Renal cortical epithelial cell (primary cell): ENCODE results near the gene NBDY. TPM values are rescaled to one million over a fixed set of nuclear protein-coding genes. Genes with fewer than 3 reads are reported as not detected.
"Not testable (repeated sequence)": the region's sequence is repeated elsewhere in the genome, so short reads cannot be mapped to it uniquely, and the experiment has no call there.

Experiments
- DNase-seq: peaks from one replicate; pipeline ENCODE4 v3.0.0-alpha.2; 2011; ENCODE audit warnings: low read depth
- total RNA-seq: library from RNA; depleted of rRNA; stranded (reverse); fragments of >200 nt; gene quantifications from 2 replicates; pipeline ENCODE4 v1.2.3, GENCODE V29; 2014

Gene NBDY, protein sequence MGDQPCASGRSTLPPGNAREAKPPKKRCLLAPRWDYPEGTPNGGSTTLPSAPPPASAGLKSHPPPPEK
- total RNA-seq = 3.8 and 6.8 TPM in 2 replicates

DNA sequence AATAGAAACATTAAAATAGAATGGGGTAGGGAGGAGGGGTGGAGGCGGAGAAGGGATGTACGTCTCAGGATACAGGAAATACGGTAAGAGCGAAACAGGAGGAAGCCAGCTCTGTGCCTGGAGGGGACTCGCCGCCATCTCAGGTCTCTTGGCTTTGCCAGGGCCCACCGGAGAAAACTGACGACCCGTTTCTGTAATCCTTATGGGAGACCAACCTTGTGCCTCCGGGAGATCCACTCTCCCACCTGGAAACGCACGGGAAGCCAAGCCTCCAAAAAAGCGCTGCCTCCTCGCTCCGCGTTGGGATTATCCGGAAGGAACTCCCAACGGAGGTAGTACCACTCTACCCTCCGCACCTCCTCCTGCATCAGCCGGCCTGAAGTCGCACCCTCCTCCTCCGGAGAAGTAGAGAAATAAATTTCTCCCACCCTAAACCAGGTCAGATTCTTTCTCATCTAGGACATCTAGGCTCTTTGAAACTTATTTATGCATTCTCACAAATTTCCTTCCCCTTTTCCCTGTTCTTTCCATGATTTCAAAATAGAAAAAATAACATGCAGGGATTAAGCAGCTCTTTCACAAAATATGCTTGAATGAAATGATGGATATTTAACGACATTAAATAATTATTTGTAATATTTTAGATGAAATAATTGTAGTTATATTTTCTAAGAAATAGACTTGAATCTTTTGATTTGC is at the start of gene NBDY:
NBDY (plus strand) TSS at position 92 of the 699 bp plus-strand sequence; CDS start at position 203, 111 bp downstream.
- DNase-seq = peak; percentile 45

DNA sequence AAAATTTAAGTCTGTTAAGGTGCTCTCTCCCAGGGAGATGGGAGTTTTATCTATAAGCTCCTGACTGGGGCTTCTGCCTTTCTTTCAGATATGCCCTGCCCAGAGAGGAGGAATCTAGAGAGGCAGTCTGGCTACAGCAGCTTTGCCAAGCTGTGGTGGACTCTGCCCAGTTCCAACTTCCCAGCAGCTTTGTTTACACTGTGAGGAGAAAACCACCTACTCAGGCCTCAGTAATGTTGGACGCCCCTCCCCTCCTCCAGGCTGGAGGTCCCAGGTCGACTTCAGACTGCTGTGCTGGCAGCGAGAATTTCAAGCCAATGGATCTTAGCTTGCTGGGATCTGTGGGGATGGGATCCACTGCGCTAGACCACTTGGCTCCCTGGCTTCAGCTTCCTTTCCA is 24.5 kb upstream of the NBDY start:
- not testable (repeated sequence) for DNase-seq

GRCh38 chrX:56726605-56727004 is 2.4 kb upstream of the NBDY start:
- DNase-seq = peak; percentile 56

DNA sequence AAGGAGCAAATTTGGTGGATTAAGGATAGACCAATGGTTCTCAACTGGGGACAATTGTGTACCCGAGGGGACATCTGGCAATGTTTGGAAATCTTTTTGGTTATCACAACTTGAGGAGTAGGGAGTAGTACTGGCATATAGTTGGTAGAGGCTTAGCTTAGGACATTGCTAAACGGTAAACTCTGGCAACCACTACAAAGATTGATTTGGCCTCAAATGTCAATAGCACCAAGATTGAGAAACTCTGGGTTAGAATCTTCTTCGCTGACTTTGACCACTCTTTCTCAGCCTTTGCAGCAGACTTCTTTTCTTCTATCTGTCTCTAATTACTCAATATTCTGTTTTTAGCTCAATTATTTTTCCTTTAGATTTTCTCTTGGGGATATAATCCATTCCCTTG is 1.5 kb upstream of the NBDY start:
- DNase-seq = no peak

GRCh38 chrX:56728321-56728720 is 722 bp upstream of the NBDY start:
- DNase-seq = no peak

- DNase-seq = no peak
Observed at GRCh38 chrX:56728752-56729151, 291 bp upstream of the NBDY start.

DNA sequence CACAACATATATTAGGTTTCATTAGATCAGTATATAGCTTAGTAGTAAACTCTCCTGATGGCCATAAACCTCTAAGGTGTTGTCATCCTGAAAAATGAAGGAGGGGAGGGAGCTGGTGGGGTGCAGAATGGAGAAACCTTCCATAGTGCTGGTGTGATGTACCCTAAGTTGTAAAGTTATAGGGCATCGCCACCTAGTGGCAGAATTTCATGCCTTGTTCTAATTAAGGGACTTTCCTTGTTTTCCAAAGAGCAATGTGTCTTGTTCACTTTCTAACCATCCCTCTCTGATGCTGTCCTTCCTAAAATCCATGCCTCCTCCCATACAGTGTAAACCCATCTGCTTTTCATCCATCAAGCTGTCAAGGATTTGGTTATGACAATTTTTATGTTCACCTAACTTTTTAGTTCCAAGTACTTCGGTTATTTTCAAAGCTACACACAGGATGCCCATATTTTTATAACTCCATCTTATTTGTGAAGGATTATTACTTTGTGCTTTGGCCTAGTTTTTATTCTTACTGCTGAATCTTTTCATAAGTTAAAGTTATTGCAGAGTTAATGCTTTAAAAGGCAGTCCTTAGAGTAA is 4.5 kb downstream of the NBDY start:
- peak; percentile 41 for DNase-seq

DNA sequence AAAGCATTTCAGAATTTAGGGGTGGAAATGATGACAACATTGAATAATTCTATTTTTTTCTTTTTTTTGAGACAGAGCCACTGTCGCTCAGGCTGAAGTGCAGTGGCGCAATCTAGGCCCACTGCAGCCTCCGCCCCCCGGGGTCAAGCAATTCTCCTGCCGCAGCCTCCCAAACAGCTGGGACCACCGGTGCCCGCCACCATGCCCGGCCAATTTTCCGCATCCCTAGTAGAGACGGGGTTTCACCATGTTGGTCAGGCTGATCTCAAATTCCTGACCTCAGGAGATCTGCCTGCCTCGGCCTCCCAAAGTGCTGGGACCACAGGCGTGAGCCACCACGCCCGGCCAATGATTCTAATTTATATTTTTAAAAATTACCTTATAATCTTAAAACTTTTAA is 7.2 kb downstream of the NBDY start:
- no peak for DNase-seq

DNA sequence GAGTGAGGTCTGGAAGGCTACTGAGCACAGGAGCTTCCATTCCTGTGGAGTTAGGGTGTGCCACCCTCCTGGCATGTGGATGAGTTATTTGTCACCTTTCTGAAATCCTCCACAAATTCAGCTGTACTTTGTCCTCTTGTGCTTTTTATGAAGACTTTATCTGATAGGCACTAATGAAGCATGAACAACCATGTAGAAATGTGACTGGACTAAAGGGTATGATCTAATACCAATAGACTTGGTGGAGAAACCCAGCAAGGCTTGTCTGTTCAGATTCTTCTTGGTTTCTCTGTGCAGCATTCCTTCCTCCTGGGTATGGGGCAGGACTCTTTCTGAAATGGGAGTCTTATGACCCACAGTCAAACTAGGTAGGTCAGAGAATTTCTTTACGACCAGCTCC is 9.6 kb downstream of the NBDY start:
- peak; percentile 59 for DNase-seq

GRCh38 chrX:56744996-56745395 is 16.0 kb downstream of the NBDY start:
- peak; percentile 81 for DNase-seq

DNA sequence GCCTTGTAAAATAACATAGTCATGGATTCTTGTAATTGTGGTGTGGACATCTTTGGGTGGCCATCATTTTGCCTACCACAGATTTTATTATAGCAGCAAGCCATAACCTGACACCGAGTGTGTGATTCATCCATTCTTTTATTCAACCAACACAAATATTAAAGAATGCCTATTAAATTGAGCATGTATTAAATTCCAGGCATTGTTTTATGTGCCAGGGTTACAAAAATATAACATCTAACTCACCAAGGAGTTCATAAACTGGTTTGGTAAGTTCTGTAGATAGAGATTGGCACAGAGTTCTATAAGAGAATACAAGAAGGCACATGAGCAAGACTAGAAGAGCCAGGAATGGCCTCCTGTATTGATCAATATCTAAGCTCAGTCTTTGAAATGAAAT is 18.0 kb downstream of the NBDY start:
- DNase-seq = no peak

DNA sequence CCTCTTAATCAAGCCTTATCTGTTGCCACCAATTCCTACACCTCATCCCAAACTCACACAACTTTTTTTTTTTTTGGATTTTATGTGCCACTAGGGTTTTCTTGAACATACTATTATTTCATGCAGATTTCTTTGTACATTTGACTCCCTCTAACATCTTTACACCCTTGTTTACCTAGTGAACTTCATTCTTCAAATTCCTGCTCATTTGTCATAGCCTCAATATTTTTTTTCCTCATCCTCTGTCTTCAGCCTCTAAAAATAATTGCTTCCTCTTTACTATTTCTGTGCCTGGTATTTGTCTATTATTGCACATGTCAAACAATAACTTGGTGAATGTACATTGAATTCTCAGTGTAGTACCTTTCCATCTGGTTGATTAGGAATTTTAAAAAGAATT is 22.0 kb downstream of the NBDY start:
- DNase-seq = peak; percentile 21

- no peak for DNase-seq
Observed at GRCh38 chrX:56757327-56757726, 28.3 kb downstream of the NBDY start.

DNA sequence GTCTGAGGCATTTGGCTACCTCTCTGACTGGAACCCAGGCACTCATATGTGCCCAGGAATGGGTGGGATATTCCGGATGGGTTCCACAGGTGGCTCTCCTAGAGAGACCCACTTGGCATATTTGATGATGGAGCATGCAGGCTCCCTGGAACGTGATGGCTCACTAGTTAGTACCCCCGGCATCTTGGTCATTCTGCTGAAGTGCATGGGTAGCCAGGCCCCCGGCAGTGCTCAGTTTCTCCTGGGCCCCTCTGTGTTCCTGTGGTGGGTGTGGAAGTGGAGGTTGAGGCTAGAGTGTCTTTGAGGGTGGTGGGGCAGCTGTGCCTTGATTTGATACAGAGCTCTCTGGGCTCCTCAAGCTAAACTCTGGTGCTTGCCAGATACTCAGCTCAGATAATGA is 29.4 kb downstream of the NBDY start:
- DNase-seq = no peak

GRCh38 chrX:56759736-56760409 is 30.8 kb downstream of the NBDY start:
- no peak for DNase-seq

DNA sequence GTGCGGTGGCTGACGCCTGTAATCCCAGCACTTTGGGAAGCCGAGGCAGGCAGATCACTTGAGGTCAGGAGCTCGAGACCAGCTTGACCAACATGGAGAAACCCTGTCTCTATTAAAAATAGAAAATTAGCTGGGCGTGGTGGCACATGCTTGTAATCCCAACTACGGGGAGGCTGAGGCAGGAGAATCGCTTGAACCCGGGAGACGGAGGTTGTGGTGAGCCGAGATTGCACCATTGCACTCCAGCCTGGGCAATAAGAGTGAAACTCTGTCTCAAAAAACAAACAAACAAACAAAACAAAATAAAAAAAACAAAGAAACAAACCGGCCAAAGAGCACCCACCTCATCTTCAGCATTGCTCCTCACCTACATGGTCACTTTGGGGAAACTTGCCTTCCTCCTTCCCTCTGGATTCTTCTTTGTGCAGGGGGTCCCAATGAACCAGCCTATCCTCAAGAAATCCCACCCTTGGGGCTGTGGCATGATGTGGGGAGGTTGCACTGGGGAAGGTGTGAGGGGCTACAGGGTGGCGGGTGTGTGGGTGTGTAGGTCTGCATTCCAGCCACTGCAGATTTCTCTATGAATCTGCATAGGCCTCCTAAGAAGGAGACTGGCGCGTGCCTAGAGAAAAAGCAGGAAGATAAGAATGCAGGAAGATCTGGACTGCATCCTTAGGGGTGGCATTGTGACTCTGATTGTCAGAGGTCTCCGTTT is 31.5 kb downstream of the NBDY start:
- DNase-seq = not testable (repeated sequence)

- no peak for DNase-seq
Observed at GRCh38 chrX:56761167-56761566, 32.1 kb downstream of the NBDY start.

GRCh38 chrX:56762220-56762619 is 33.2 kb downstream of the NBDY start:
- DNase-seq = no peak

DNA sequence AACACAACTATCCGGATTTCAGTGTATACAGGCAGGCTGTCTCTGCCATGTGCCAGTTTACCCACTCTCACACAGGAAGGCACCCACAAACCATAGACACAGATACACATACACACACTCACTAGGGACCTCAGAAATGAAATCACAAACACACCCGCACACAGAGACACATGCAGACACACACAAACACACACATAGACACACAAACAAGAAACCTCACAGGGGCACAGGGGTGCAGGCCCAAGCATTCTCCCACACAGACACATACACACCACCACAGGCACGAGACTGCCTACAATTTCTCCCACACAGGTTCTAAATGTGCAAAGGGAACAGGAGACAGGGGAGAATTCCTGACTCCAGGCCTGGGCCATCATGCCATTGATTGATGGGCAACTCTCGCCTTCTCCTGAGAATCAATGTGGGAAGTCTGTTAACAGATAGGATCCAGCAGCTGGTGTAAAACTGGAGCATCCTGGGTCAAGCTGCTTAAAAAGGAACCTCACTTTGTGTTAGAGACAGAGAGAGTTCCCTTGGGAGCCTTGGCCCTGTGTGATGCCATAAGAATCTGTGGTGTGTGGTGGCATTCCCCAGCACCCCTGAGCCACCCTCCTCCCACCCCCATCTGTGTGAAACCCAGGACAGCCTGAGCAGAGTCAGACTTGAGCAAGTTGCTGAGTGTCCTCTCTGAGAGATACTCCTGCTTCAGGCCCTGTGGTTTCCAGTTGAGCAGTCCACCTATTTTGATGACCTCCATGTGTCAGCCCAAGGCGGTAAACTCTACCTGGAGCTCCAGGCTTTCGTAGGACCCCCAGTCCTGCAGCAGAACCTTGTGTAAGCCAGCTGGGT is 33.9 kb downstream of the NBDY start:
- peak; percentile 7 for DNase-seq

GRCh38 chrX:56763556-56764152 is 34.6 kb downstream of the NBDY start:
- no peak for DNase-seq
